Neural cell (in vitro differentiated cells): Measurements from ENCODE around the gene IFNLR1. TPM values are rescaled to one million over a fixed set of nuclear protein-coding genes. Genes with fewer than 3 reads are reported as not detected.

Source experiments
- H2AFZ ChIP-seq: fragments of 200-600, 300-800 bp; sonication (generic), shearing (Covaris generic); 2 replicates; pipeline ENCODE4 v1.6.0; 2014; ENCODE audit warnings: low read depth, mild to moderate bottlenecking, antibody characterized with exemption, low read length, moderate library complexity
- H3F3A ChIP-seq: fragments of 200-600 bp; shearing (Covaris generic); 2 replicates; pipeline ENCODE4 v1.6.1; 2016; ENCODE audit warnings: mild to moderate bottlenecking, moderate library complexity, mixed read lengths, antibody characterized with exemption, low read length; ENCODE audit not compliant: insufficient read depth, poor library complexity, severe bottlenecking
- H3K27ac ChIP-seq: fragments of 200-600, 300-800 bp; sonication (generic), shearing (Covaris generic); 2 replicates; pipeline ENCODE4 v1.5.1; 2014; ENCODE audit warnings: mild to moderate bottlenecking, low read length, moderate library complexity
- H3K27me3 ChIP-seq: fragments of 300-800, 200-600 bp; sonication (generic), shearing (Covaris generic); 2 replicates; pipeline ENCODE4 v1.6.0; 2014; ENCODE audit warnings: mild to moderate bottlenecking, low read depth, low read length, moderate library complexity; ENCODE audit not compliant: insufficient read depth
- H3K36me3 ChIP-seq: fragments of 300-800, 200-600 bp; sonication (generic), shearing (Covaris generic); 2 replicates; pipeline ENCODE4 v1.5.1; 2014; ENCODE audit warnings: mild to moderate bottlenecking, antibody characterized with exemption, low read length, moderate library complexity; ENCODE audit not compliant: insufficient read depth
- H3K4me2 ChIP-seq: fragments of 300-800, 200-600 bp; sonication (generic), shearing (Covaris generic); 2 replicates; pipeline ENCODE4 v1.6.0; 2014; ENCODE audit warnings: mild to moderate bottlenecking, low read length
- H3K4me3 ChIP-seq: fragments of 300-800, 200-600 bp; sonication (generic), shearing (Covaris generic); 2 replicates; pipeline ENCODE4 v1.5.1; 2014; ENCODE audit warnings: mild to moderate bottlenecking, low read length, moderate library complexity
- H3K79me2 ChIP-seq: fragments of 200-600 bp; shearing (Covaris generic); replicated peaks from 2 replicates; pipeline ENCODE4 v1.6.0; 2014; ENCODE audit warnings: mild to moderate bottlenecking, low read length, moderate library complexity; ENCODE audit not compliant: insufficient read depth
- H3K9ac ChIP-seq: fragments of 300-800, 200-600 bp; sonication (generic), shearing (Covaris generic); 2 replicates; pipeline ENCODE4 v1.6.1; 2016; ENCODE audit warnings: mild to moderate bottlenecking, low read length, mixed read lengths
- H3K9me2 ChIP-seq: fragments of 200-600 bp; shearing (Covaris generic); 2 replicates; pipeline ENCODE4 v1.6.1; 2016; ENCODE audit warnings: mild to moderate bottlenecking, low read length, mixed read lengths; ENCODE audit not compliant: insufficient read depth
- H3K9me3 ChIP-seq: fragments of 200-600, 300-800 bp; sonication (generic), shearing (Covaris generic); 2 replicates; pipeline ENCODE4 v1.6.1; 2016; ENCODE audit warnings: mild to moderate bottlenecking, mixed run types, low read length, moderate library complexity, mixed read lengths
- H4K20me1 ChIP-seq: fragments of 200-600 bp; shearing (Covaris generic); 2 replicates; pipeline ENCODE4 v1.6.1; 2016; ENCODE audit warnings: mild to moderate bottlenecking, mixed run types; ENCODE audit not compliant: insufficient read depth
- CTCF ChIP-seq: fragments of 450-650 bp; IDR thresholded peaks from 2 replicates; pipeline ENCODE4 v1.5.1; 2014; ENCODE audit warnings: antibody characterized with exemption, mild to moderate bottlenecking, moderate library complexity; ENCODE audit not compliant: poor library complexity, severe bottlenecking
- EP300 ChIP-seq: fragments of 450-650 bp; conservative IDR thresholded peaks from 2 replicates; pipeline ENCODE4 v1.6.1; 2014; ENCODE audit warnings: antibody characterized with exemption, mild to moderate bottlenecking, moderate library complexity; ENCODE audit not compliant: poor library complexity, severe bottlenecking
- EZH2 ChIP-seq: fragments of 200-600, 300-800 bp; shearing (Covaris generic), sonication (generic); IDR thresholded peaks from 2 replicates; pipeline ENCODE4 v1.6.1; 2014; ENCODE audit warnings: antibody characterized with exemption, low read length, borderline replicate concordance, mild to moderate bottlenecking; ENCODE audit not compliant: insufficient read depth, poor library complexity, severe bottlenecking
- MXI1 ChIP-seq: fragments of 450-650 bp; conservative IDR thresholded peaks from 2 replicates; pipeline ENCODE4 v1.6.1; 2014; ENCODE audit warnings: antibody characterized with exemption, mild to moderate bottlenecking; ENCODE audit not compliant: poor library complexity, severe bottlenecking
- POLR2AphosphoS5 ChIP-seq: IDR thresholded peaks from 2 replicates; pipeline ENCODE4 v1.6.1; 2012
- RAD21 ChIP-seq: fragments of 450-650 bp; conservative IDR thresholded peaks from 2 replicates; pipeline ENCODE4 v1.6.1; 2014; ENCODE audit warnings: antibody characterized with exemption, mild to moderate bottlenecking, moderate library complexity
- REST ChIP-seq: IDR thresholded peaks from 2 replicates; pipeline ENCODE4 v1.6.1; 2012; ENCODE audit warnings: borderline replicate concordance
- SMC3 ChIP-seq: fragments of 450-650 bp; conservative IDR thresholded peaks from 2 replicates; pipeline ENCODE4 v1.6.1; 2014; ENCODE audit warnings: antibody characterized with exemption, mild to moderate bottlenecking, moderate library complexity; ENCODE audit not compliant: poor library complexity
- TAF1 ChIP-seq: IDR thresholded peaks from 2 replicates; pipeline ENCODE4 v1.6.1; 2012; ENCODE audit warnings: low read depth
- polyA plus RNA-seq: library from polyadenylated mRNA; depleted of rRNA; stranded (reverse); fragments of >200 nt; gene quantifications from 2 replicates; pipeline ENCODE4 v1.2.3, GENCODE V29; 2014

IFNLR1 gene
- polyA plus RNA-seq, 1 donor from 2014 or later = 0.32 TPM

- H3K27ac ChIP-seq = no peak overlapping the region
- no peak overlapping the region for H2AFZ ChIP-seq
- no peak for TF ChIP-seq EZH2
- no peak for TF ChIP-seq REST
- no peak for TF ChIP-seq CTCF
- no peak for TF ChIP-seq POLR2AphosphoS5
- TF ChIP-seq MXI1 = no peak
- TF ChIP-seq EP300 = no peak
- no peak for TF ChIP-seq RAD21
- no peak for TF ChIP-seq TAF1
- no peak for TF ChIP-seq SMC3
- no peaks in the 10 kb centered on the region for H3K36me3 ChIP-seq
- no peak overlapping the region for H3K9ac ChIP-seq
- H3K4me3 ChIP-seq = no peak overlapping the region
- no peak overlapping the region for H3K4me2 ChIP-seq
- no peaks in the 10 kb centered on the region for H4K20me1 ChIP-seq
- no peaks in the 10 kb centered on the region for H3K27me3 ChIP-seq
- H3K9me2 ChIP-seq = no peaks in the 10 kb centered on the region
- H3K79me2 ChIP-seq = no peaks in the 10 kb centered on the region
- no peaks in the 10 kb centered on the region for H3F3A ChIP-seq
- no peaks in the 10 kb centered on the region for H3K9me3 ChIP-seq
Observed at GRCh38 chr1:24222793-24223192, 35.7 kb upstream of the IFNLR1 start.

- no peak for TF ChIP-seq MXI1
- TF ChIP-seq REST = no peak
- Histone ChIP-seq H3K9ac (no peak overlapping the region), H3K4me2 (no peak overlapping the region), H3K4me3 (no peak overlapping the region), H3K27ac (no peak overlapping the region), H3K79me2 (no peaks in the 10 kb centered on the region), H3K27me3 (no peaks in the 10 kb centered on the region), H3K9me2 (no peaks in the 10 kb centered on the region), H3K9me3 (no peaks in the 10 kb centered on the region), H3F3A (no peaks in the 10 kb centered on the region), H4K20me1 (no peaks in the 10 kb centered on the region), H3K36me3 (no peaks in the 10 kb centered on the region), H2AFZ (no peak overlapping the region)
Observed at GRCh38 chr1:24222008-24222605, 35.0 kb upstream of the IFNLR1 start.
